ENCODE results near the gene GGCX.

DNA sequence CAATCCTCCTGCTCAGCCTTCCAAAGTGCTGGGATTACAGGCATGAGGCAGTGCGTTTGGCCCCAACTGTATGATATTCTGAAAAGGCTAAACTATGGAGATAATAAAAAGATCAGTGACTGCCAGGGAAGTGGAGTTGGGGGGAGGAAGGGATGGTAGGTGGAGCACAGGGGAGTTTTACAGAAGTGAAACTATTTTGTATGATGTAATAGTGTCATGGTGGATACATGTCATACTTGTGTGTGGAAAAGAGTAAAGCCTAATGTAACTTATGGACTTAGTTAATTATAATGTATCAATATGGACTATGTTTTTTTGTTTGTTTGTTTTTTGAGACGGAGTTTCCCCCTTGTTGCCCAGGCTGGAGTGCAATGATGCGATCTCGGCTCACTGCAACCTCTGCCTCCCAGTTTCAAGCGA lies 2.9 kb upstream of the GGCX start:
- TF ChIP-seq, protein P1, sequence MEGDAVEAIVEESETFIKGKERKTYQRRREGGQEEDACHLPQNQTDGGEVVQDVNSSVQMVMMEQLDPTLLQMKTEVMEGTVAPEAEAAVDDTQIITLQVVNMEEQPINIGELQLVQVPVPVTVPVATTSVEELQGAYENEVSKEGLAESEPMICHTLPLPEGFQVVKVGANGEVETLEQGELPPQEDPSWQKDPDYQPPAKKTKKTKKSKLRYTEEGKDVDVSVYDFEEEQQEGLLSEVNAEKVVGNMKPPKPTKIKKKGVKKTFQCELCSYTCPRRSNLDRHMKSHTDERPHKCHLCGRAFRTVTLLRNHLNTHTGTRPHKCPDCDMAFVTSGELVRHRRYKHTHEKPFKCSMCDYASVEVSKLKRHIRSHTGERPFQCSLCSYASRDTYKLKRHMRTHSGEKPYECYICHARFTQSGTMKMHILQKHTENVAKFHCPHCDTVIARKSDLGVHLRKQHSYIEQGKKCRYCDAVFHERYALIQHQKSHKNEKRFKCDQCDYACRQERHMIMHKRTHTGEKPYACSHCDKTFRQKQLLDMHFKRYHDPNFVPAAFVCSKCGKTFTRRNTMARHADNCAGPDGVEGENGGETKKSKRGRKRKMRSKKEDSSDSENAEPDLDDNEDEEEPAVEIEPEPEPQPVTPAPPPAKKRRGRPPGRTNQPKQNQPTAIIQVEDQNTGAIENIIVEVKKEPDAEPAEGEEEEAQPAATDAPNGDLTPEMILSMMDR (tag by site-specific recombination; IDR thresholded peaks at IDR 0.05): no peak
- TF ChIP-seq WT1 (tag by site-specific recombination; IDR thresholded peaks at IDR 0.05) (no peak), ZFP41 (tag by site-specific recombination; IDR thresholded peaks at IDR 0.05; ENCODE audit: borderline replicate concordance) (no peak), ZXDB (tag by site-specific recombination; IDR thresholded peaks at IDR 0.05) (no peak), ZNF792 (tag by site-specific recombination; IDR thresholded peaks at IDR 0.05) (no peak)

Measured in HEK293 (cell line).